ENCODE measurements around the gene RGS9. TPM values are rescaled to one million over a fixed set of nuclear protein-coding genes. Genes with fewer than 3 reads are reported as not detected.

Gene RGS9
- total and polyA plus RNA-seq, 10 of the 15 experiments (the other 5 are each of a cell fraction or from before 2014, with no cell fraction given) = 1.1 to 10.6 (median 5.6) TPM

GRCh38 chr17:65099941-65100315 lies 37.2 kb upstream of the RGS9 start (continued):
- TF ChIP-seq PBX3 (IDR thresholded peaks at IDR 0.05; ENCODE audit: insufficient replicate concordance, low read depth, low read length) (peak; percentile 88), NFXL1 (IDR thresholded peaks at IDR 0.05; ENCODE audit: borderline replicate concordance) (no peak), SUZ12 (IDR thresholded peaks at IDR 0.05; ENCODE audit: unreplicated experiment) (no peak), BRCA1 (IDR thresholded peaks at IDR 0.05; ENCODE audit: low read depth, low read length) (no peak), PML (IDR thresholded peaks at IDR 0.05; ENCODE audit: low read length) (peak; percentile 41; the same call in 1 of the 2 replicates), SMAD5 (IDR thresholded peaks at IDR 0.05; ENCODE audit: low read depth) (0 out of 2 replicates have a peak, but pooled peaks have one; percentile 34), MAX (IDR thresholded peaks at IDR 0.05; ENCODE audit: low read depth, low read length) (no peak), ETV6 (conservative IDR thresholded peaks at IDR 0.05 in 1 of 2, IDR thresholded peaks at IDR 0.05 in 1 of 2; ENCODE audit: borderline replicate concordance in 1 of 2, low read depth in 1 of 2) (no peak), CHD4 (IDR thresholded peaks at IDR 0.05) (no peak), NR2C1 (IDR thresholded peaks at IDR 0.05) (no peak), EED (IDR thresholded peaks at IDR 0.05; ENCODE audit: low read depth) (peak; percentile 23; the same call in 1 of the 2 replicates), PAX5 (IDR thresholded peaks at IDR 0.05; ENCODE audit: borderline replicate concordance, low read depth, low read length) (peak; percentile 42; the same call in 1 of the 2 replicates), FOS (IDR thresholded peaks at IDR 0.05; ENCODE audit: borderline replicate concordance, extremely low read depth, insufficient read length) (no peak)

Data from GM12878 (cell line).